Colonic mucosa (tissue), 4 donors: ENCODE measurements around the gene ARHGAP25. TPM values are rescaled to one million over a fixed set of nuclear protein-coding genes. Genes with fewer than 3 reads are reported as not detected.

Source experiments
- DNase-seq: peaks from one replicate; pipeline ENCODE4 v3.0.0-alpha.2; 2020
- H3K27ac ChIP-seq: fragments of 200-600 bp; one replicate; pipeline ENCODE4 v1.8.0; 2021
- H3K27me3 ChIP-seq: fragments of 200-600 bp; one replicate; pipeline ENCODE4 v1.8.0; 2021
- H3K36me3 ChIP-seq: fragments of 200-600 bp; one replicate; pipeline ENCODE4 v1.8.0; 2021
- H3K4me1 ChIP-seq: fragments of 200-600 bp; one replicate; pipeline ENCODE4 v1.8.0; 2021; ENCODE audit warnings: mild to moderate bottlenecking
- H3K4me3 ChIP-seq: fragments of 200-600 bp; one replicate; pipeline ENCODE4 v1.8.0; 2021
- H3K9ac ChIP-seq, 2 donors: one replicate each; pipeline ENCODE4 v1.7.0; 2013; ENCODE audit warnings: control low read depth in 2 of 2, low read depth in 2 of 2, low read length in 2 of 2
- H3K9me3 ChIP-seq: fragments of 200-600 bp; one replicate; pipeline ENCODE4 v1.8.0; 2021
- CTCF ChIP-seq: fragments of 200-600 bp; IDR thresholded peaks from one replicate; pipeline ENCODE4 v1.8.0; 2022; ENCODE audit warnings: antibody characterized with exemption, mild to moderate bottlenecking
- intact Hi-C: fragments of 100-400 bp; cut with DNase I; formaldehyde crosslinking; loops from one replicate; pipeline ENCODE4 v1.14.1; 2022
- total RNA-seq, 2 donors: library from RNA; stranded (reverse); fragmentation: NEBNext Ultra II Directional in 1 of 2; extraction: Animal tissue kit (Norgen Biotek cat#: 25700) in 1 of 2; gene quantifications; one replicate each; pipeline ENCODE4 v1.2.1, GENCODE V29; 2021
- donor health status: healthy.
- donor health status: DM: no; HTN: no; CAD: no.
- donor health status: DM: no; HTN: no; CAD: no.

The ARHGAP25 gene
- total RNA-seq, 2 donors from 2014 or later: 3.6 to 3.7 TPM

- no peak overlapping the region for H3K4me3 ChIP-seq
- peaks cover 3% of the 10 kb centered on the region for H3K4me1 ChIP-seq
- no peak overlapping the region for H3K27ac ChIP-seq
- no peaks in the 10 kb centered on the region for H3K9me3 ChIP-seq
- intact Hi-C loops: loop anchor here (5.0 kb wide), 2 partner anchors 233 to 258 kb away; no protein-coding TSS in a partner anchor
- no peak overlapping the region for H3K9ac ChIP-seq
- DNase-seq: no peak
- no peak for TF ChIP-seq CTCF
- H3K27me3 ChIP-seq: no peaks in the 10 kb centered on the region
- no peaks in the 10 kb centered on the region for H3K36me3 ChIP-seq
Measured at GRCh38 chr2:68719912-68720311, 14.7 kb upstream of the ARHGAP25 start.

GRCh38 chr2:68720665-68721064 lies 13.9 kb upstream of the ARHGAP25 start:
- intact Hi-C loops: no loop called here
- Histone ChIP-seq H3K27me3 (no peaks in the 10 kb centered on the region), H3K4me1 (peaks cover 3% of the 10 kb centered on the region), H3K27ac (no peak overlapping the region), H3K4me3 (no peak overlapping the region), H3K36me3 (no peaks in the 10 kb centered on the region), H3K9ac (no peak overlapping the region), H3K9me3 (no peaks in the 10 kb centered on the region)
- TF ChIP-seq CTCF: no peak
- no peak for DNase-seq

- H3K27me3 ChIP-seq: no peaks in the 10 kb centered on the region
- peak overlapping the region; percentile 43 for H3K27ac ChIP-seq
- no peaks in the 10 kb centered on the region for H3K9me3 ChIP-seq
- no peak for TF ChIP-seq CTCF
- no peaks in the 10 kb centered on the region for H3K36me3 ChIP-seq
- H3K9ac ChIP-seq: peak overlapping the region in 1 of 2 donors; percentile 39
- peak; percentile 54 for DNase-seq
- intact Hi-C loops: no loop called here
- H3K4me1 ChIP-seq: peaks cover 3% of the 10 kb centered on the region
- no peak overlapping the region for H3K4me3 ChIP-seq
Measured at GRCh38 chr2:68721482-68722101, 13.0 kb upstream of the ARHGAP25 start.

GRCh38 chr2:68722712-68723111 lies 11.9 kb upstream of the ARHGAP25 start:
- Histone ChIP-seq H3K27ac (no peak overlapping the region), H3K36me3 (no peaks in the 10 kb centered on the region), H3K9me3 (no peaks in the 10 kb centered on the region), H3K9ac (no peak overlapping the region), H3K4me3 (no peak overlapping the region), H3K4me1 (peaks cover 3% of the 10 kb centered on the region), H3K27me3 (no peaks in the 10 kb centered on the region)
- TF ChIP-seq CTCF: no peak
- intact Hi-C loops: no loop called here
- no peak for DNase-seq

GRCh38 chr2:68723181-68723580 lies 11.4 kb upstream of the ARHGAP25 start:
- H3K36me3 ChIP-seq: no peaks in the 10 kb centered on the region
- no peak overlapping the region for H3K9ac ChIP-seq
- H3K4me3 ChIP-seq: no peak overlapping the region
- peaks cover 3% of the 10 kb centered on the region for H3K4me1 ChIP-seq
- DNase-seq: no peak
- no peak for TF ChIP-seq CTCF
- H3K9me3 ChIP-seq: no peaks in the 10 kb centered on the region
- intact Hi-C loops: no loop called here
- no peaks in the 10 kb centered on the region for H3K27me3 ChIP-seq
- H3K27ac ChIP-seq: no peak overlapping the region
